SK-N-SH (cell line): ENCODE data around the gene AP4E1. TPM values are rescaled to one million over a fixed set of nuclear protein-coding genes. Genes with fewer than 3 reads are reported as not detected.

Experiments used
- CTCF ChIA-PET: fragments of 300-600, 350-600 bp; formaldehyde crosslinking; extraction: SDS; loops from one replicate; lab custom pipeline; 2021; lab: Yijun Ruan, JAX
- POLR2A ChIA-PET: fragments of 350-600 bp; sonication (Branson Sonifier 250); formaldehyde crosslinking; extraction: SDS; loops from one replicate; lab custom pipeline; 2020; ENCODE audit warnings: antibody characterized with exemption, inconsistent platforms; lab: Yijun Ruan, JAX
- DNase-seq: peaks from one replicate; pipeline ENCODE4 v3.0.0; 2012
- H2AFZ ChIP-seq: fragments of 200-600 bp; sonication (generic); 2 replicates; pipeline ENCODE4 v1.8.1; 2016; ENCODE audit warnings: antibody characterized with exemption, mild to moderate bottlenecking, low read depth
- H3F3A ChIP-seq: fragments of 200-600 bp; sonication (generic); replicated peaks from 2 replicates; pipeline ENCODE3; 2016; ENCODE audit warnings: antibody characterized with exemption, mild to moderate bottlenecking; ENCODE audit not compliant: insufficient read depth
- H3K27ac ChIP-seq, 2 experiments: fragments of 200-500 bp in 1 of 2; fragments of 200-600 bp in 1 of 2; sonication (Bioruptor generic) in 1 of 2; sonication (generic), shearing (Covaris generic) in 1 of 2; 2 replicates each; pipeline versions ENCODE4 v1.5.1 to v1.6.1; 2014 to 2016; ENCODE audit warnings: low read depth in 2 of 2, inconsistent platforms in 1 of 2, low read length in 1 of 2, mild to moderate bottlenecking in 1 of 2, mixed read lengths in 1 of 2
- H3K27me3 ChIP-seq: fragments of 200-600 bp; sonication (generic), shearing (Covaris generic); 2 replicates; pipeline ENCODE4 v1.6.1; 2016; ENCODE audit warnings: mixed run types; ENCODE audit not compliant: insufficient read depth
- H3K36me3 ChIP-seq, 2 experiments: fragments of 200-500 bp in 1 of 2; fragments of 200-600 bp in 1 of 2; sonication (Bioruptor generic) in 1 of 2; sonication (generic) in 1 of 2; replicated peaks in 1 of 2; 2 replicates each; pipeline versions ENCODE3 to v1.5.1; 2014 to 2016; ENCODE audit warnings: low read length in 1 of 2, mild to moderate bottlenecking in 1 of 2; ENCODE audit not compliant: insufficient read depth in 2 of 2, control insufficient read depth in 1 of 2
- H3K4me1 ChIP-seq, 2 experiments: fragments of 200-500 bp in 1 of 2; fragments of 200-600 bp in 1 of 2; sonication (Bioruptor generic) in 1 of 2; sonication (generic), shearing (Covaris generic) in 1 of 2; 2 replicates each; pipeline versions ENCODE4 v1.5.1 to v1.6.1; 2014 to 2016; ENCODE audit warnings: low read depth in 1 of 2, low read length in 1 of 2, mixed run types in 1 of 2; ENCODE audit not compliant: insufficient read depth in 2 of 2, control insufficient read depth in 1 of 2
- H3K4me2 ChIP-seq: fragments of 200-600 bp; sonication (generic), shearing (Covaris generic); 2 replicates; pipeline ENCODE4 v1.6.1; 2017; ENCODE audit warnings: mixed run types
- H3K4me3 ChIP-seq, 2 experiments: fragments of 200-500 bp in 1 of 2; fragments of 200-600 bp in 1 of 2; sonication (Bioruptor generic) in 1 of 2; sonication (generic), shearing (Covaris generic) in 1 of 2; 2 replicates each; pipeline versions ENCODE4 v1.5.1 to v1.8.1; 2014 to 2016; ENCODE audit warnings: low read depth in 2 of 2, inconsistent platforms in 1 of 2, low read length in 1 of 2, mild to moderate bottlenecking in 1 of 2, mixed read lengths in 1 of 2, moderate library complexity in 1 of 2
- H3K79me2 ChIP-seq: fragments of 200-600 bp; sonication (generic); 2 replicates; pipeline ENCODE4 v1.8.1; 2017; ENCODE audit warnings: mild to moderate bottlenecking; ENCODE audit not compliant: insufficient read depth
- H3K9ac ChIP-seq: fragments of 200-600 bp; sonication (generic); 2 replicates; pipeline ENCODE4 v1.6.1; 2017; ENCODE audit warnings: mixed run types
- H3K9me2 ChIP-seq: fragments of 200-600 bp; sonication (generic); 2 replicates; pipeline ENCODE4 v1.6.1; 2017; ENCODE audit warnings: mixed run types
- H3K9me3 ChIP-seq: fragments of 200-600 bp; sonication (generic); 2 replicates; pipeline ENCODE4 v1.6.1; 2017; ENCODE audit warnings: mixed run types, mild to moderate bottlenecking, moderate library complexity
- H4K20me1 ChIP-seq: fragments of 200-600 bp; sonication (generic); 2 replicates; pipeline ENCODE4 v1.6.1; 2017; ENCODE audit warnings: mild to moderate bottlenecking, mixed run types; ENCODE audit not compliant: insufficient read depth
- CHD2 ChIP-seq: fragments of 150-350 bp; IDR thresholded peaks from 2 replicates; pipeline ENCODE4 v1.6.1; 2018; ENCODE audit warnings: low read length; ENCODE audit not compliant: partially characterized antibody
- CTCF ChIP-seq: fragments of 200-600 bp; sonication (generic); IDR thresholded peaks from 2 replicates; pipeline ENCODE4 v1.6.1; 2017; ENCODE audit warnings: antibody characterized with exemption, mild to moderate bottlenecking, moderate library complexity
- FOSL2 ChIP-seq: IDR thresholded peaks from 2 replicates; pipeline ENCODE4 v1.4.0; 2012; ENCODE audit warnings: low read depth, mild to moderate bottlenecking, moderate library complexity, borderline replicate concordance
- PBX3 ChIP-seq: IDR thresholded peaks from 2 replicates; pipeline ENCODE4; 2012
- REST ChIP-seq: IDR thresholded peaks from 2 replicates; pipeline ENCODE4 v1.6.1; 2012; ENCODE audit warnings: mild to moderate bottlenecking, low read depth, low read length, moderate library complexity
- TAF1 ChIP-seq: IDR thresholded peaks from 2 replicates; pipeline ENCODE4 v1.6.1; 2012; ENCODE audit warnings: low read depth, mild to moderate bottlenecking, low read length, moderate library complexity, borderline replicate concordance
- WGBS: methylation state at CpG from one replicate; pipeline ENCODE4 v1.1.6; 2017; ENCODE audit warnings: low lambda C conversion rate; 5-methylcytosine and 5-hydroxymethylcytosine counted together
- polyA plus RNA-seq, 3 experiments: library from polyadenylated mRNA; depleted of rRNA; stranded (reverse); fragments of >200 nt; gene quantifications; 2 replicates each; pipeline ENCODE4 v1.2.3, GENCODE V29; 2012

AP4E1 gene
- polyA plus RNA-seq, 1 of the 3 experiments (the other 2 are of a cell fraction) = 1.6 TPM

DNA sequence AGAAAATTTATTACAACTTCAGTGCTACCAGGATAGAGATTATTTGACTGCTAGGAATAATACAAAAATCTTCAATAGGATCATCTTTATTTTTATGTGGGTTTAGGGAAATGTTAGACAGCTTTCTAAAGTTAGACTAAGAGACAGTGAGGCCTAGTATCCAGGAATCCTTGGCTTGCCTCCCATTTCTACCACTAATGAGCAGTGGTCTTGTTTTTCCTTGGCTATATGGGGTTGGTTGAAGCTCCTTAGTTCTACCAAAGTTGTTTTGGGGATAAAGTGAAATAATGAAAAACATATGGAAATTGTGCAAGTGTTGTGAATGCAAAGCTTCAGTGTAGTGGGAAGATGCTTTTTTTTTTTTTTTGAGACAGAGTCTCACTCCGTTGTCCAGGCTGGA, 16.8 kb downstream of the AP4E1 start:
- TF ChIP-seq CTCF (no peak), CHD2 (no peak), TAF1 (no peak), FOSL2 (no peak)
- TF ChIP-seq, all 33 proteins: peak for 0
- CTCF ChIA-PET = interaction anchor here (0.6 to 1.5 kb wide), 3 partner anchors 9 to 305 kb away, joined by 3 read pairs; no protein-coding TSS in a partner anchor
- H3K4me3 ChIP-seq = no peak overlapping the region

GRCh38 chr15:50929062-50929461, 20.6 kb downstream of the AP4E1 start:
- TF ChIP-seq REST (no peak), PBX3 (no peak)
- no peaks in the 10 kb centered on the region for H3K4me1 ChIP-seq
- no peaks in the 10 kb centered on the region for H3K9me3 ChIP-seq
- WGBS = 94% methylated on average over 1 of the region's 1 CpG
- H3K4me3 ChIP-seq = no peak overlapping the region
- H2AFZ ChIP-seq = no peak overlapping the region
- no peak for DNase-seq
- no peak overlapping the region for H3K4me2 ChIP-seq
- POLR2A ChIA-PET = no interaction called here
- peaks cover 62% of the 10 kb centered on the region in 2 experiments for H3K36me3 ChIP-seq
- H4K20me1 ChIP-seq = no peaks in the 10 kb centered on the region
- H3K27me3 ChIP-seq = no peaks in the 10 kb centered on the region
- H3K27ac ChIP-seq = no peak overlapping the region
- H3K9ac ChIP-seq = no peak overlapping the region
- no peaks in the 10 kb centered on the region for H3F3A ChIP-seq
- no peaks in the 10 kb centered on the region for H3K9me2 ChIP-seq
- H3K79me2 ChIP-seq = no peaks in the 10 kb centered on the region
- CTCF ChIA-PET = interaction anchor here (0.6 kb wide), 1 partner anchor 48 kb away, joined by 3 read pairs; no protein-coding TSS in a partner anchor

More for the DNA sequence above, 16.8 kb downstream of the AP4E1 start:
- DNase-seq = no peak
- POLR2A ChIA-PET = no interaction called here
- Histone ChIP-seq H3K9me2 (no peaks in the 10 kb centered on the region), H3K79me2 (no peaks in the 10 kb centered on the region), H3K9ac (no peak overlapping the region), H3K9me3 (no peaks in the 10 kb centered on the region), H3K4me1 (no peaks in the 10 kb centered on the region), H4K20me1 (no peaks in the 10 kb centered on the region), H3F3A (no peaks in the 10 kb centered on the region), H3K27ac (no peak overlapping the region), H3K4me2 (no peak overlapping the region), H3K27me3 (no peaks in the 10 kb centered on the region), H2AFZ (no peak overlapping the region), H3K36me3 (peaks cover 33 to 37% of the 10 kb centered on the region in 2 experiments)
- WGBS = 86% methylated on average over 1 of the region's 1 CpG
